Stimulated activated CD4-positive, alpha-beta T cell treated with anti-CD3 and anti-CD28 coated beads, Interleukin-4, amount 100 ng/mL, for 24 hours (primary cell): ENCODE data around the gene RBM26.
"Not testable (repeated sequence)": the region's sequence is repeated elsewhere in the genome, so short reads cannot be mapped to it uniquely, and the experiment has no call there.

Source experiments
- DNase-seq: peaks from one replicate; pipeline ENCODE4 v3.0.0-alpha.2; 2020

Gene RBM26

GRCh38 chr13:79314652-79315051 is 91.4 kb downstream of the RBM26 start:
- DNase-seq = no peak

- no peak for DNase-seq
Measured at GRCh38 chr13:79312340-79312855, 93.7 kb downstream of the RBM26 start.

- no peak for DNase-seq
Measured at GRCh38 chr13:79311386-79311785, 94.7 kb downstream of the RBM26 start.

GRCh38 chr13:79309690-79310089 is 96.4 kb downstream of the RBM26 start:
- DNase-seq = no peak

GRCh38 chr13:79307866-79308298 is 98.2 kb downstream of the RBM26 start:
- DNase-seq = no peak

GRCh38 chr13:79307433-79307861 is 98.6 kb downstream of the RBM26 start:
- no peak for DNase-seq

- DNase-seq = no peak
Measured at GRCh38 chr13:79306650-79307049, 99.4 kb downstream of the RBM26 start.

GRCh38 chr13:79297128-79297527 is 108.9 kb downstream of the RBM26 start:
- no peak for DNase-seq

GRCh38 chr13:79295906-79296706 is 109.9 kb downstream of the RBM26 start:
- DNase-seq = no peak

GRCh38 chr13:79290595-79291244 is 115.3 kb downstream of the RBM26 start:
- DNase-seq = no peak

- DNase-seq = no peak
Measured at GRCh38 chr13:79289571-79289970, 116.5 kb downstream of the RBM26 start.

GRCh38 chr13:79287939-79288795 is 117.9 kb downstream of the RBM26 start:
- DNase-seq = no peak

- no peak for DNase-seq
Measured at GRCh38 chr13:79285159-79285558, 120.9 kb downstream of the RBM26 start.

- DNase-seq = no peak
Measured at GRCh38 chr13:79283742-79284141, 122.3 kb downstream of the RBM26 start.

GRCh38 chr13:79282976-79283375 is 123.1 kb downstream of the RBM26 start:
- DNase-seq = no peak

- DNase-seq = no peak
Measured at GRCh38 chr13:79282508-79282907, 123.5 kb downstream of the RBM26 start.

GRCh38 chr13:79281339-79281747 is 124.7 kb downstream of the RBM26 start:
- no peak for DNase-seq

GRCh38 chr13:79279735-79280134 is 126.3 kb downstream of the RBM26 start:
- not testable (repeated sequence) for DNase-seq

GRCh38 chr13:79273045-79273444 is 133.0 kb downstream of the RBM26 start:
- no peak for DNase-seq

- DNase-seq = no peak
Measured at GRCh38 chr13:79271616-79272015, 134.4 kb downstream of the RBM26 start.

GRCh38 chr13:79270859-79271258 is 135.2 kb downstream of the RBM26 start:
- no peak for DNase-seq
